ENCODE measurements around the gene NTSR1. TPM values are rescaled to one million over a fixed set of nuclear protein-coding genes. Genes with fewer than 3 reads are reported as not detected.

The NTSR1 gene
- total RNA-seq, 1 donor from 2014 or later, result 0.26 TPM

DNA sequence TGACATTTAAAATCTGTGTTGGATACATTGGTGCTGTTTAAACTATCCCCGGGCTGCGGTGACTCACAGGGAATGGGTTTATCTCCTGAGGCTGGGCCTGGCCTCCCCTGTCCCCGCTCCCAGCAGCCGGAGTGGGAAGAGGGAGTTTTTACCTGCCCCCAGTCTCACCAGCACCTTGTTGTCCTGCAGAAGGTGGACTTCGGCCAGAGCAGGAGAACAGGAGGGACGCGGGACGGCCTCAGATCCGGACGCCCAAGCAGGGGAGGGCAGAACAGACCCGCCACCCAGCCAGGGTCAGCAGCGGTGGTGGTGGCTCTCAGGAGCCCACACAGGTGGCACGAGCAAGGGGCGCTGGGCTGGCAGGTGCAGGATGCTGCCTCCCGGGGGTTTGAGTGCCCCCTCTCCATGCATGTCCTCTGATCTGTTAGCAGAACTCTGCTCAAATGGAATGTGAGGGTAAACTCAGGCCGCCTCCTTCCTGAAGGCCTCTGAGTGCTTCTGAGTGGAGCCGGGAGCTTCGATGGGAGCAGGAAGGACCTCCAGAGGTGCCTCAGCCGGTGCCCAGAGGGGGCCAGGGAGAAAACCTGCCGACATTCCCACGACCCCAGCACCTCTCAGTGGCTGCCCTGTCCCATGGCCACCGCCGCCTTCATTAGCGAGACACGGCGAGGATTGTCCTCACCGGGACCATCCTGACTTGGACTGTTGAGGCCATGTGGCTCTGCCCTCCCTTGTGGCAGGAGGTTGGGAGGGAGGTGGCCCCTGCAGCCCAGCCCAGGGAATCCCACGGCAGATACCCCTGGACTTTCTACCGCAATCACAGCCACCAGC, 44.2 kb downstream of the NTSR1 start:
- H4K20me1 ChIP-seq (ENCODE audit: low read depth), result no peaks in the 10 kb centered on the region
- no peaks in the 10 kb centered on the region for H3F3A ChIP-seq (ENCODE audit: low read depth)
- H3K9ac ChIP-seq, result no peak overlapping the region
- H2AFZ ChIP-seq (replicated peaks), result peak overlapping the region; percentile 93
- H3K9me3 Mint-ChIP-seq, result peaks cover 12% of the 10 kb centered on the region
- H3K79me2 ChIP-seq (ENCODE audit: low read depth), result no peaks in the 10 kb centered on the region
- H3K4me3 Mint-ChIP-seq, result no peak overlapping the region
- no peak overlapping the region for H3K27ac ChIP-seq
- peaks cover 5% of the 10 kb centered on the region for H3K4me1 Mint-ChIP-seq
- no peaks in the 10 kb centered on the region for H3K36me3 Mint-ChIP-seq
- peaks cover 11% of the 10 kb centered on the region for H3K4me1 ChIP-seq
- peaks cover 22% of the 10 kb centered on the region for H3K27me3 ChIP-seq
- TF ChIP-seq EZH2 (IDR thresholded peaks at IDR 0.05), result no peak
- TF ChIP-seq, protein P1, sequence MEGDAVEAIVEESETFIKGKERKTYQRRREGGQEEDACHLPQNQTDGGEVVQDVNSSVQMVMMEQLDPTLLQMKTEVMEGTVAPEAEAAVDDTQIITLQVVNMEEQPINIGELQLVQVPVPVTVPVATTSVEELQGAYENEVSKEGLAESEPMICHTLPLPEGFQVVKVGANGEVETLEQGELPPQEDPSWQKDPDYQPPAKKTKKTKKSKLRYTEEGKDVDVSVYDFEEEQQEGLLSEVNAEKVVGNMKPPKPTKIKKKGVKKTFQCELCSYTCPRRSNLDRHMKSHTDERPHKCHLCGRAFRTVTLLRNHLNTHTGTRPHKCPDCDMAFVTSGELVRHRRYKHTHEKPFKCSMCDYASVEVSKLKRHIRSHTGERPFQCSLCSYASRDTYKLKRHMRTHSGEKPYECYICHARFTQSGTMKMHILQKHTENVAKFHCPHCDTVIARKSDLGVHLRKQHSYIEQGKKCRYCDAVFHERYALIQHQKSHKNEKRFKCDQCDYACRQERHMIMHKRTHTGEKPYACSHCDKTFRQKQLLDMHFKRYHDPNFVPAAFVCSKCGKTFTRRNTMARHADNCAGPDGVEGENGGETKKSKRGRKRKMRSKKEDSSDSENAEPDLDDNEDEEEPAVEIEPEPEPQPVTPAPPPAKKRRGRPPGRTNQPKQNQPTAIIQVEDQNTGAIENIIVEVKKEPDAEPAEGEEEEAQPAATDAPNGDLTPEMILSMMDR (IDR thresholded peaks at IDR 0.05), result no peak
- TF ChIP-seq EZH2phosphoT487 (IDR thresholded peaks at IDR 0.05), result no peak
- H3K27me3 Mint-ChIP-seq (ENCODE audit: insufficient read depth, low read depth), result peaks cover 10% of the 10 kb centered on the region
- DNase-seq (ENCODE audit: low spot score), result no peak
- no peak overlapping the region for H3K4me3 ChIP-seq
- H3K4me2 ChIP-seq, result peak overlapping the region; percentile 13
- H3K27ac Mint-ChIP-seq, result no peak overlapping the region
- no peaks in the 10 kb centered on the region for H3K9me3 ChIP-seq (ENCODE audit: low read depth)
- H3K36me3 ChIP-seq, result no peaks in the 10 kb centered on the region

DNA sequence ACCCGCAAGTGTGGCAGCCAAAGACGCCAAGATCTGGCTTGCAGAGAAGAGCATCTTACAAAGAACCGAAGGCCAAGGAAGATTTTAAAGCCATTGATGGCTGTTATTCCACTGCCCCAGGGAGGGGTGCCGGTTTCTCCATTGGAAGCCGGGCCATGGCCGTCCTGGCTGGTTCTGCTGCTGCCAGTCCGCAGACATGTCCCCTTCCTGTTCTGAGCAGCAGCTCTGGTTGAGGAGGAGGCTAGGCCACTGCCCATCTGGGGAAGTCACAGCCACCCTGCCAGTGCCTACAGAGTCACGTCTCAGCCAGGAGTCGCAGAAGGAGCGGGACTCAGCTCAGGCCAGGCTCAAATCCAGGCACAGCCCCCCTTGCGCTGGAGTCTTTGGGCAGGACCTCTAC, 45.0 kb downstream of the NTSR1 start:
- Mint-ChIP-seq H3K4me3 (no peak overlapping the region), H3K27ac (peak overlapping the region; percentile 72), H3K36me3 (no peaks in the 10 kb centered on the region), H3K9me3 (peaks cover 11% of the 10 kb centered on the region), H3K27me3 (ENCODE audit: insufficient read depth, low read depth) (peaks cover 10% of the 10 kb centered on the region), H3K4me1 (peaks cover 7% of the 10 kb centered on the region)
- H3F3A ChIP-seq (ENCODE audit: low read depth), result no peaks in the 10 kb centered on the region
- no peak overlapping the region for H2AFZ ChIP-seq (replicated peaks)
- H3K79me2 ChIP-seq (ENCODE audit: low read depth), result no peaks in the 10 kb centered on the region
- no peak for DNase-seq (ENCODE audit: low spot score)
- H3K9me3 ChIP-seq (ENCODE audit: low read depth), result no peaks in the 10 kb centered on the region
- no peak overlapping the region for H3K27ac ChIP-seq
- H3K9ac ChIP-seq, result no peak overlapping the region
- TF ChIP-seq, protein P1 (IDR thresholded peaks at IDR 0.05), result no peak
- no peak for TF ChIP-seq EZH2 (IDR thresholded peaks at IDR 0.05)
- no peak for TF ChIP-seq EZH2phosphoT487 (IDR thresholded peaks at IDR 0.05)
- no peak overlapping the region for H3K4me2 ChIP-seq
- H3K4me1 ChIP-seq, result peaks cover 11% of the 10 kb centered on the region
- H3K4me3 ChIP-seq, result no peak overlapping the region
- peaks cover 22% of the 10 kb centered on the region for H3K27me3 ChIP-seq
- H3K36me3 ChIP-seq, result no peaks in the 10 kb centered on the region
- H4K20me1 ChIP-seq (ENCODE audit: low read depth), result no peaks in the 10 kb centered on the region

DNA sequence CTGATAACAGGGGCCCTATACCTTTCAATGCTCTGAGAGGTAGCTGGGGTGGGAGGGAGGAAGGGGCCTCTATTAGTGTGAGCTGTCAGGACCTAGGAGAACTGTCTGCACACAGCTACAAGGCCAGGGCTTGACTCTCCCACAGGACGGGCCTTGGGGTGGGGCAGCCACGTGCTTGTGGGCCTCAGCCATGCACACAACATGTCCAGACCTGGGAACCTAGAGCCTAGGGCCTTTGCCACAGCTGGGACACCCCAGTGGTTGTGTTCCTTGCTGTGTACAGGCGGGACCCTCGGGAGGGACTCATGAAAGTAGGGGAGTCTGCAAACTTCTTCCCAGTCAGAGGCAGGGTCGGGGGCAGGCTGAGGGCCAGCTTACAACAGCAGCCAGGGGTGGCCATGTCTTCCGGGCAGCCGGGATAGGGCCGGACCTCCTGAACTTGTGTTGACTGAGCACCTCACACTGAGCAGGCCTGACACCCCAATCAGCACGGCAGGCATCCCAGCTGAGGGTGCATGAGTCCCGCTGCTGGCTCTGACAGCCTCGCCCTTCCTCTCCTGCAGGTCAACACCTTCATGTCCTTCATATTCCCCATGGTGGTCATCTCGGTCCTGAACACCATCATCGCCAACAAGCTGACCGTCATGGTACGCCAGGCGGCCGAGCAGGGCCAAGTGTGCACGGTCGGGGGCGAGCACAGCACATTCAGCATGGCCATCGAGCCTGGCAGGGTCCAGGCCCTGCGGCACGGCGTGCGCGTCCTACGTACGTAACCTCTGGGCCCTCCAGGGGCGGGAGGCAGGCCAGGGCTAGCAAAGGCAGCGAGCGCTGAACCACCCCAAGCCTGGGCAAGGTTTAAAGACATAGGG, 45.7 kb downstream of the NTSR1 start:
- no peaks in the 10 kb centered on the region for H4K20me1 ChIP-seq (ENCODE audit: low read depth)
- no peak overlapping the region for H2AFZ ChIP-seq (replicated peaks)
- H3K27me3 ChIP-seq, result peaks cover 22% of the 10 kb centered on the region
- H3K79me2 ChIP-seq (ENCODE audit: low read depth), result no peaks in the 10 kb centered on the region
- Mint-ChIP-seq H3K9me3 (peaks cover 10% of the 10 kb centered on the region), H3K27me3 (ENCODE audit: insufficient read depth, low read depth) (peaks cover 10% of the 10 kb centered on the region), H3K27ac (no peak overlapping the region), H3K36me3 (no peaks in the 10 kb centered on the region), H3K4me1 (peaks cover 7% of the 10 kb centered on the region), H3K4me3 (no peak overlapping the region)
- no peaks in the 10 kb centered on the region for H3F3A ChIP-seq (ENCODE audit: low read depth)
- no peak overlapping the region for H3K4me2 ChIP-seq
- no peak for TF ChIP-seq EZH2 (IDR thresholded peaks at IDR 0.05)
- TF ChIP-seq, protein P1 (IDR thresholded peaks at IDR 0.05), result no peak
- no peak for TF ChIP-seq EZH2phosphoT487 (IDR thresholded peaks at IDR 0.05)
- H3K9ac ChIP-seq, result no peak overlapping the region
- peaks cover 11% of the 10 kb centered on the region for H3K4me1 ChIP-seq
- no peak overlapping the region for H3K4me3 ChIP-seq
- no peak for DNase-seq (ENCODE audit: low spot score)
- H3K27ac ChIP-seq, result no peak overlapping the region
- no peaks in the 10 kb centered on the region for H3K36me3 ChIP-seq
- no peaks in the 10 kb centered on the region for H3K9me3 ChIP-seq (ENCODE audit: low read depth)

All from neural progenitor cell (in vitro differentiated cells).